HCT116 (cell line): ENCODE results near the gene SLC35G4. TPM values are rescaled to one million over a fixed set of nuclear protein-coding genes. Genes with fewer than 3 reads are reported as not detected.

Experiments
- ATAC-seq: fragments of 200-7000 bp; cut with Tn5 transposase; 2 replicates; pipeline ENCODE4 v1.9.1; 2020; ENCODE audit warnings: mild to moderate bottlenecking, moderate library complexity
- BruUV-seq: library from RNA; stranded (reverse); fragments of 400-500 nt; replicated peaks from 2 replicates; lab custom pipeline; 2021; lab: Mats Ljungman, UMichigan
- CTCF ChIA-PET: fragments of 300-600 bp; sonication (Branson Sonifier 250); formaldehyde crosslinking; loops from one replicate; lab custom pipeline; 2021; ENCODE audit warnings: antibody characterized with exemption; lab: Charles Lee
- POLR2A ChIA-PET: fragments of 300-600, 350-600 bp; sonication (Branson Sonifier 250); formaldehyde crosslinking; loops from one replicate; lab custom pipeline; 2021; ENCODE audit warnings: antibody characterized with exemption; lab: Charles Lee
- RAD21 ChIA-PET, 2 experiments: fragments of 300-600 bp; sonication (Branson Sonifier 250); formaldehyde crosslinking; loops; one replicate each; lab custom pipeline; 2023; ENCODE audit warnings: low total read pairs in 2 of 2; ENCODE audit not compliant: uncharacterized antibody in 2 of 2, unreplicated experiment in 2 of 2, low non-redundant PET in 1 of 2; lab: Charles Lee
- DNase-seq: peaks from one replicate; pipeline ENCODE4 v3.0.0-alpha.2; 2010; ENCODE audit warnings: low read depth, low spot score
- H2AFZ ChIP-seq: fragments of 200-600 bp; shearing (Covaris generic), sonication (generic); 2 replicates; pipeline ENCODE4 v1.6.1; 2017; ENCODE audit warnings: low read depth, mixed run types, mixed read lengths, antibody characterized with exemption, low read length; ENCODE audit not compliant: poor library complexity, severe bottlenecking
- H3K27ac ChIP-seq: 2 replicates; pipeline ENCODE4 v1.5.1; 2012; ENCODE audit warnings: low read depth, low read length
- H3K27me3 ChIP-seq: fragments of 200-600 bp; sonication (generic); 2 replicates; pipeline ENCODE4 v1.6.1; 2016; ENCODE audit warnings: mixed run types, low read length, mixed read lengths; ENCODE audit not compliant: insufficient read depth
- H3K36me3 ChIP-seq, 2 experiments: fragments of 200-500 bp in 1 of 2; fragments of 200-600 bp in 1 of 2; sonication (Bioruptor generic) in 1 of 2; sonication (generic) in 1 of 2; 2 replicates each; pipeline versions ENCODE4 v1.5.1 to v1.6.1; 2014 to 2016; ENCODE audit warnings: low read length in 2 of 2, inconsistent platforms in 1 of 2, mixed read lengths in 1 of 2, mixed run types in 1 of 2; ENCODE audit not compliant: insufficient read depth in 2 of 2, control insufficient read depth in 1 of 2
- H3K4me1 ChIP-seq, 2 experiments: fragments of 200-600 bp in 1 of 2; sonication (generic) in 1 of 2; 2 replicates each; pipeline versions ENCODE4 v1.5.1 to v1.6.1; 2012 to 2017; ENCODE audit warnings: low read length in 2 of 2, inconsistent platforms in 1 of 2, mild to moderate bottlenecking in 1 of 2, mixed read lengths in 1 of 2, mixed run types in 1 of 2, moderate library complexity in 1 of 2; ENCODE audit not compliant: insufficient read depth in 2 of 2, control insufficient read depth in 1 of 2
- H3K4me2 ChIP-seq: fragments of 200-600 bp; sonication (generic); 2 replicates; pipeline ENCODE4 v1.6.1; 2017; ENCODE audit warnings: mixed run types, low read length, mixed read lengths
- H3K4me3 ChIP-seq, 2 experiments: fragments of 200-600 bp in 1 of 2; sonication (generic) in 1 of 2; replicated peaks in 1 of 2; 2 replicates each; pipeline ENCODE4 v1.5.1; 2011 to 2016; ENCODE audit warnings: low read length in 2 of 2, control low read depth in 1 of 2, low read depth in 1 of 2, mild to moderate bottlenecking in 1 of 2, mixed read lengths in 1 of 2, mixed run types in 1 of 2
- H3K79me2 ChIP-seq: fragments of 200-600 bp; sonication (generic); 2 replicates; pipeline ENCODE4 v1.6.1; 2017; ENCODE audit warnings: mild to moderate bottlenecking, mixed run types, low read length, moderate library complexity, mixed read lengths; ENCODE audit not compliant: insufficient read depth
- H3K9ac ChIP-seq: fragments of 200-600 bp; sonication (generic); 2 replicates; pipeline ENCODE4 v1.6.1; 2016; ENCODE audit warnings: low read length, mixed read lengths
- H3K9me2 ChIP-seq: fragments of 200-600 bp; sonication (generic), shearing (Covaris generic); 2 replicates; pipeline ENCODE4 v1.6.1; 2017; ENCODE audit warnings: mixed run types, mild to moderate bottlenecking, moderate library complexity; ENCODE audit not compliant: insufficient read depth
- H3K9me3 ChIP-seq, 2 experiments: fragments of 200-500 bp in 1 of 2; fragments of 200-600 bp in 1 of 2; sonication (Bioruptor generic) in 1 of 2; sonication (generic) in 1 of 2; 2 replicates each; pipeline ENCODE4 v1.6.1; 2014 to 2017; ENCODE audit warnings: low read length in 2 of 2, mixed read lengths in 2 of 2, inconsistent platforms in 1 of 2, low read depth in 1 of 2, mild to moderate bottlenecking in 1 of 2, mixed run types in 1 of 2, moderate library complexity in 1 of 2; ENCODE audit not compliant: control insufficient read depth in 1 of 2, insufficient read depth in 1 of 2
- H4K20me1 ChIP-seq: fragments of 200-600 bp; sonication (generic), shearing (Covaris generic); 2 replicates; pipeline ENCODE4 v1.6.1; 2017; ENCODE audit warnings: mixed run types, mild to moderate bottlenecking, moderate library complexity; ENCODE audit not compliant: insufficient read depth
- CBX3 ChIP-seq: IDR thresholded peaks from 2 replicates; pipeline ENCODE4 v1.6.1; 2012; ENCODE audit warnings: low read depth
- CEBPB ChIP-seq: IDR thresholded peaks from 2 replicates; pipeline ENCODE4 v1.6.1; 2012; ENCODE audit warnings: low read depth
- EGR1 ChIP-seq: IDR thresholded peaks from 2 replicates; pipeline ENCODE4 v1.6.1; 2012; ENCODE audit warnings: low read depth
- EZH2 ChIP-seq: fragments of 200-600 bp; sonication (generic); IDR thresholded peaks from 2 replicates; pipeline ENCODE4 v1.6.1; 2017; ENCODE audit warnings: antibody characterized with exemption, mixed run types
- EZH2phosphoT487 ChIP-seq: fragments of 200-600 bp; IDR thresholded peaks from 2 replicates; pipeline ENCODE4 v1.6.1; 2018; ENCODE audit warnings: antibody characterized with exemption, borderline replicate concordance
- FOSL1 ChIP-seq: IDR thresholded peaks from 2 replicates; pipeline ENCODE4 v1.6.1; 2012; ENCODE audit warnings: low read depth
- JUND ChIP-seq: IDR thresholded peaks from 2 replicates; pipeline ENCODE4 v1.6.1; 2012
- POLR2A ChIP-seq: IDR thresholded peaks from 2 replicates; pipeline ENCODE4 v1.7.0; 2011; ENCODE audit warnings: borderline replicate concordance; ENCODE audit not compliant: insufficient read depth, insufficient read length; ENCODE audit errors: extremely low read depth
- RAD21 ChIP-seq: IDR thresholded peaks from 2 replicates; pipeline ENCODE4 v1.6.1; 2012; ENCODE audit warnings: low read depth, mild to moderate bottlenecking
- SP1 ChIP-seq: IDR thresholded peaks from 2 replicates; pipeline ENCODE4 v1.6.1; 2012; ENCODE audit warnings: low read depth
- TCF7L2 ChIP-seq: IDR thresholded peaks from 2 replicates; pipeline ENCODE4 v1.7.0; 2011; ENCODE audit warnings: borderline replicate concordance, inconsistent platforms; ENCODE audit not compliant: insufficient read depth, insufficient read length; ENCODE audit errors: extremely low read depth
- YY1 ChIP-seq: IDR thresholded peaks from 2 replicates; pipeline ENCODE4 v1.6.1; 2011; ENCODE audit warnings: low read length, low read depth, moderate library complexity, mild to moderate bottlenecking; ENCODE audit not compliant: insufficient replicate concordance; ENCODE audit errors: extremely low read depth
- ZNF274 ChIP-seq: fragments of 200-500 bp; sonication (Bioruptor generic); IDR thresholded peaks from 2 replicates; pipeline ENCODE4 v1.6.1; 2014; ENCODE audit warnings: mild to moderate bottlenecking, low read depth, low read length, inconsistent platforms
- intact Hi-C: fragments of 100-400 bp; cut with micrococcal nuclease; formaldehyde crosslinking; loops from 2 replicates; pipeline ENCODE4 v1.10.0; 2022
- total RNA-seq: library from RNA; stranded (reverse); gene quantifications from one replicate; pipeline ENCODE4 v1.2.1, GENCODE V29; 2021; ENCODE audit not compliant: unreplicated experiment
- TF ChIP-seq, protein P1 (sequence below): IDR thresholded peaks from 2 replicates; pipeline ENCODE4 v1.6.1; 2012
- TF ChIP-seq, protein P2 (sequence below): IDR thresholded peaks from 2 replicates; pipeline ENCODE4 v1.6.1; 2012; ENCODE audit warnings: low read depth
- TF ChIP-seq, protein P3 (sequence below): IDR thresholded peaks from 2 replicates; pipeline ENCODE4 v1.6.1; 2011; ENCODE audit warnings: mild to moderate bottlenecking, low read length, moderate library complexity; ENCODE audit not compliant: insufficient replicate concordance; ENCODE audit errors: extremely low read depth

Gene SLC35G4
- total RNA-seq, 1 experiment from 2014 or later, result not detected

DNA sequence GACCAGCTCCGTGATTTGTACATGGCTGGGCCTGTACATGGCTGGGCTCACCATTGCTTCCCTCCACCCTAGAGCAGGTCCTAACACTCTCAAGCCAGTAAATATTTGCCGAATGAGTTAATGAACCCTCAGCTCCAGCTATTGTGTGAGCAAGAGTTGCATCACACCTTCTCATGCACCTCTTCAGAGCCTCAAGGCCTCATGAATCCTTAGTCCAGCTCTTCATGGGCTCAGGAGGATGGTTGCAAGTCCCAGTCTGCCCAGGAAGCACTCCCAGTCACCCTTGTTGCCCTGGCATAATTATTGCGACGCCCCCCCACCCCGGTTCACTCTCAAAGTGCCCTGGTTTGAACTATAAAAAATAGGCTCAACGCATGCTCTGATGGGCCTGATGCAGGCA lies 49.6 kb downstream of the SLC35G4 start:
- no peaks in the 10 kb centered on the region for H3K36me3 ChIP-seq
- ChIA-PET CTCF (no interaction called here), POLR2A (no interaction called here), RAD21 (no interaction called here)
- H3K79me2 ChIP-seq, result no peaks in the 10 kb centered on the region
- no peak overlapping the region for H3K4me2 ChIP-seq
- H3K9me2 ChIP-seq, result no peaks in the 10 kb centered on the region
- no peak for DNase-seq
- no peaks in the 10 kb centered on the region for H3K9me3 ChIP-seq
- intact Hi-C loops, result loop anchor here (5.0 to 10.0 kb wide), 2 partner anchors 376 to 578 kb away; no protein-coding TSS in a partner anchor
- TF ChIP-seq FOSL1, result no peak
- TF ChIP-seq YY1, result no peak
- TF ChIP-seq, protein P1, sequence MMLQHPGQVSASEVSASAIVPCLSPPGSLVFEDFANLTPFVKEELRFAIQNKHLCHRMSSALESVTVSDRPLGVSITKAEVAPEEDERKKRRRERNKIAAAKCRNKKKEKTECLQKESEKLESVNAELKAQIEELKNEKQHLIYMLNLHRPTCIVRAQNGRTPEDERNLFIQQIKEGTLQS, result no peak
- no peak for TF ChIP-seq JUND
- TF ChIP-seq RAD21, result no peak
- TF ChIP-seq TCF7L2, result no peak
- TF ChIP-seq CEBPB, result no peak
- TF ChIP-seq EZH2, result no peak
- TF ChIP-seq, protein P2, sequence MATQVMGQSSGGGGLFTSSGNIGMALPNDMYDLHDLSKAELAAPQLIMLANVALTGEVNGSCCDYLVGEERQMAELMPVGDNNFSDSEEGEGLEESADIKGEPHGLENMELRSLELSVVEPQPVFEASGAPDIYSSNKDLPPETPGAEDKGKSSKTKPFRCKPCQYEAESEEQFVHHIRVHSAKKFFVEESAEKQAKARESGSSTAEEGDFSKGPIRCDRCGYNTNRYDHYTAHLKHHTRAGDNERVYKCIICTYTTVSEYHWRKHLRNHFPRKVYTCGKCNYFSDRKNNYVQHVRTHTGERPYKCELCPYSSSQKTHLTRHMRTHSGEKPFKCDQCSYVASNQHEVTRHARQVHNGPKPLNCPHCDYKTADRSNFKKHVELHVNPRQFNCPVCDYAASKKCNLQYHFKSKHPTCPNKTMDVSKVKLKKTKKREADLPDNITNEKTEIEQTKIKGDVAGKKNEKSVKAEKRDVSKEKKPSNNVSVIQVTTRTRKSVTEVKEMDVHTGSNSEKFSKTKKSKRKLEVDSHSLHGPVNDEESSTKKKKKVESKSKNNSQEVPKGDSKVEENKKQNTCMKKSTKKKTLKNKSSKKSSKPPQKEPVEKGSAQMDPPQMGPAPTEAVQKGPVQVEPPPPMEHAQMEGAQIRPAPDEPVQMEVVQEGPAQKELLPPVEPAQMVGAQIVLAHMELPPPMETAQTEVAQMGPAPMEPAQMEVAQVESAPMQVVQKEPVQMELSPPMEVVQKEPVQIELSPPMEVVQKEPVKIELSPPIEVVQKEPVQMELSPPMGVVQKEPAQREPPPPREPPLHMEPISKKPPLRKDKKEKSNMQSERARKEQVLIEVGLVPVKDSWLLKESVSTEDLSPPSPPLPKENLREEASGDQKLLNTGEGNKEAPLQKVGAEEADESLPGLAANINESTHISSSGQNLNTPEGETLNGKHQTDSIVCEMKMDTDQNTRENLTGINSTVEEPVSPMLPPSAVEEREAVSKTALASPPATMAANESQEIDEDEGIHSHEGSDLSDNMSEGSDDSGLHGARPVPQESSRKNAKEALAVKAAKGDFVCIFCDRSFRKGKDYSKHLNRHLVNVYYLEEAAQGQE, result no peak
- no peak for TF ChIP-seq EGR1
- no peak for TF ChIP-seq POLR2A
- TF ChIP-seq CBX3, result no peak
- no peak for TF ChIP-seq ZNF274
- no peak for TF ChIP-seq EZH2phosphoT487
- TF ChIP-seq, protein P3, sequence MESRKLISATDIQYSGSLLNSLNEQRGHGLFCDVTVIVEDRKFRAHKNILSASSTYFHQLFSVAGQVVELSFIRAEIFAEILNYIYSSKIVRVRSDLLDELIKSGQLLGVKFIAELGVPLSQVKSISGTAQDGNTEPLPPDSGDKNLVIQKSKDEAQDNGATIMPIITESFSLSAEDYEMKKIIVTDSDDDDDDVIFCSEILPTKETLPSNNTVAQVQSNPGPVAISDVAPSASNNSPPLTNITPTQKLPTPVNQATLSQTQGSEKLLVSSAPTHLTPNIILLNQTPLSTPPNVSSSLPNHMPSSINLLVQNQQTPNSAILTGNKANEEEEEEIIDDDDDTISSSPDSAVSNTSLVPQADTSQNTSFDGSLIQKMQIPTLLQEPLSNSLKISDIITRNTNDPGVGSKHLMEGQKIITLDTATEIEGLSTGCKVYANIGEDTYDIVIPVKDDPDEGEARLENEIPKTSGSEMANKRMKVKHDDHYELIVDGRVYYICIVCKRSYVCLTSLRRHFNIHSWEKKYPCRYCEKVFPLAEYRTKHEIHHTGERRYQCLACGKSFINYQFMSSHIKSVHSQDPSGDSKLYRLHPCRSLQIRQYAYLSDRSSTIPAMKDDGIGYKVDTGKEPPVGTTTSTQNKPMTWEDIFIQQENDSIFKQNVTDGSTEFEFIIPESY, result no peak
- no peak for TF ChIP-seq SP1
- H4K20me1 ChIP-seq, result no peaks in the 10 kb centered on the region
- no peak overlapping the region for H3K27ac ChIP-seq
- H3K9ac ChIP-seq, result no peak overlapping the region
- H3K4me1 ChIP-seq, result peaks cover 0 to 4% of the 10 kb centered on the region in 2 experiments; a peak in 2 of 4 replicates
- peaks cover 31% of the 10 kb centered on the region; the same call in 1 of the 2 replicates for H3K27me3 ChIP-seq
- no peak for ATAC-seq
- no peak overlapping the region for H2AFZ ChIP-seq
- no TSS peak for BruUV-seq
- no peak overlapping the region for H3K4me3 ChIP-seq
